GM21786 (cell line): ENCODE data around the gene MACROD2.
A peak's percentile ranks its signal among the peaks of the same experiment; 100 is the strongest.
"Not testable (repeated sequence)": the region's sequence is repeated elsewhere in the genome, so short reads cannot be mapped to it uniquely, and the experiment has no call there.

Experiments
- ATAC-seq: cut with Tn5 transposase; IDR thresholded peaks from one replicate; pipeline ENCODE4 v1.9.1; 2021; ENCODE audit not compliant: unreplicated experiment

MACROD2 gene

DNA sequence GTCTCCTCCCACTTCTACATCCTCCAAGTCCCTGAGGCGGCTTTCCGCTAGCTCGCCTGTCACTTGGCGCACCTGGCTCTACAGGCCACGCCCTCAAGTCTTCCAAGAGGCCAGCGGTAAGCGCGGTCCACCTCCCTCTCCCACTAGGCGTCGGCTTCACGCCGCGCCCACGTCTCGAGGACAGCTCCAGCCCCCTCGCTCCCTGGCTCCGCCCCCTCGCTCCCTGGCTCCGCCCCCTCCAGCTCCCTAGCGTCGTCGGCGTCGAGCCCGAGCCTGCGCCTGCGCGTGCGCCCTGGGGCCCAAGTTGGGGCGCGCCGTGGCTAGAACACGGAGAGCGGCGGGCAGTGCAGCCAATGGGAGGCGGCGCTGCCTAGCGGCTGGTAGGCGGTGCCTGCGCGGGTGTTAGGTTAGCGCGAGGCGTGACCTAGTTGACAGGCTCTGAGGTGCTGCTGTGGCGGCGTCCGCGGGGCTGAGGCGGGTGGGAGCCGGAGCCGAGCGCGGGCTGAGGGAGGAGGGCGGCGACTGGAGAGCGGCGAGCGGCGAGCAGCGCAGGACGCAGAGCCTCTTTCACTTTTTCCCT lies at the start of gene MACROD2:
Gene MACROD2 (plus strand): TSS at position 431 of the 580 bp plus-strand sequence.
- ATAC-seq = no peak

DNA sequence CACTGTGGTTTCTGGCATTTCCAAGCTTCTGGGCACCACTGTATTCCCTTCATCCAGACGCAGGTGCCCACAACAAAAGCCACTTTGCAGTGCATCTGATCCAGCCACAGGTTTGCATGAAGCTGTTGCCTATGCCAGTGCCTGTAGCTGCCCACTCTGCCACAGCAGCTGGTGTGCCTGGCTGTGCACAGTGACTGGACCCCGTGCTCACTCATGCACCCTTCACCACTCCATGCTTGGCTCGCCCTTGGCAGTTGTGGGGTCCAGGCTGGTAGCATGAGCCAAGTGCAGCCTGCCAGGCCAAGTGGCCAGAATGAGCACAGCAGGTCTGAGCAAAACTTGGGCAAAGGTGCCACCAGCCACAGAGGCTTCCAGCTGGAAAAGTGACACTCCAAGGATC lies 47.6 kb upstream of the MACROD2 start:
- ATAC-seq = no peak

DNA sequence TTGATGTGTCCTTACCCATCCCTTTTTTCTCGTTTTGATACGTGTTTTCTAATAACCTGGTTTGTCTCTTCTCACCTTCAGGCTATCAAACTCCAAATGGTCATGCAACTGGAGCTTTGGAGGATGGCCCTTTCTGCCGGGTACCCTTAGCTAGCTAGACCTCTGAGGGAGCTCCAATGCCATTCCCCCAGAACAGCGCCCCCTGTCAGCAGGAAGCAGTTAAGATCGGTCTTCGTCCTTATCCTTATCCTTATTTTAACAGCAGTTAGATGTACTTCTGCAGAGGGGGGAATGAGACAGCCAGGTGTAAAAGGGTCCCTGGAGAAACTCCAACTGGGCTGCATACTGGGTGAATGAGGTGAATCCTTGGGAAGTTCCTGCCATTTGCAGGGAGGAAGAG lies 42.1 kb upstream of the MACROD2 start:
- no peak for ATAC-seq

DNA sequence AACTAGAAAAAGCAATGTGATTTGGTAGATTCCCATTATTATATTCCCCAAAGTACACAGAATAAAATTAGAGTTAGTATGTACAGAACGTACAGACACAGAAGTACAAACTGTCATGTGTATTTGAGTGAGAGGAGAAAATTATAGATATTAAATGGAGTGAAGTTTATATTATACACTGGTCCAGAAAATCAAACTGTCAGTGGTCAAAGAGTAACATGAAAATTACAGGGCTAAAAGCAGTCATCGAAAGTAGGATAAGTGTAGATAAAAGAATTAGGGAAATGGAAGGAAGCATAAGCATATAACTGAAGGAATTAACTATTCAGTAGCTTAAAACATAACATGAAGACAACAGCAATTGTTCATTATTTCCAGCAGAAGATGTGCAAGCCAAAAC lies 35.2 kb upstream of the MACROD2 start:
- ATAC-seq = no peak

DNA sequence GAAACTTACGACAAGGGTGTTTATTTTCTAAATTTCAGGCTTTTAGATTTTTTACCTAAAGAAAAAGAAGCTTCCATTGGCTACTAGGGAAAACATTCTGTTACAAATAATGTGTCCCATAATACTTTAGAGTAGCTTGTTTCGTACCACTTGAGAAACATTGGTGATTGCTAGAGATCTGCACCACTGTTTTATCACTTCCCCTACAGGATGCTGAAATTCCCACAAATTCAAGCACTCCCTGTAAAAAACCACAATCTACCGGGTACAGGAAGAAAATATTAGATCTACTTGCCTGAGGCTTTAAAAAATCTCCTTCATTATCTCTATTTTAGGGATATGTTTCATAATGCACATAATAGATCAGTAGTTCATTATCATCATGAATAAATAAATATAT lies 34.8 kb upstream of the MACROD2 start:
- ATAC-seq = no peak

DNA sequence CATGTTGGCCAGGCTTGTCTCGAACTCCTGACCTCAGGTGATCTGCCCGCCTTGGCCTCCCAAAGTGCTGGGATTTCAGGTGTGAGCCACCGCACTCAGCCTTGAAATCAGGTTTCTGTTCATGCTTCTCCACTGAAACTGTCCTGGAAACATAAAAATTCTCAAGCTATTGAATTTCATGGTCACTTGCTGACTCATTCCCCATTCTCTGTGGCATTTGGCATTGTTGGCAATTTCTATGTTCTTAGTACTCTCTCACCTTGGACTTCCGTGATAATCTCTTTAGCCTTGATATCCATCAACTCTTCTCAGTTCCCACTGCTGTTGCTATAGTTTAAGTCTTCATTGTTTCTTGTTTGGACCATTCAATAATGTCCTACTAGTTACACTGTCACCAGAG lies 11.1 kb upstream of the MACROD2 start:
- ATAC-seq = no peak

DNA sequence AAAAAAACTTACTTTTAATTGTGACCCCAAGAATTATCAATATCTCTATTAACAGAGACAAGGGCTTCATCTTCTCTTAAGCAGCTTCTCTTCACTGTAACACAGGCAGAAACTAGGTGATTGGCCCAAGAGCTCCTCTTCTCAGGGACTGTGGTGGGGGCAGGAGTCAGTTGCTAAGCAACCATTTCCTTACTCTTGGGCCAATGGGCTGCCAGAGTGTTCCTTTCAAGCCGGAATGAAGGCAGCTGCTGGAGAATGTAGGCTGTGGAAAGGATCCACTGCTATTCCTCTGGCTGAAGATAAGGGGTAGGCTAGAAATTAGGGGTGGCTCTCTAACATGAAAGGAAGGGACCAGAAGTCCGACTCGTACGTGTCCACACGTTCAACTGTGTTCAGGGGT lies 4.9 kb upstream of the MACROD2 start, which contains the start of gene SEL1L2:
Gene SEL1L2 (minus strand): TSS at position 150 of the 400 bp plus-strand sequence. CDS start 80 bp downstream, at position 70.
- no peak for ATAC-seq

DNA sequence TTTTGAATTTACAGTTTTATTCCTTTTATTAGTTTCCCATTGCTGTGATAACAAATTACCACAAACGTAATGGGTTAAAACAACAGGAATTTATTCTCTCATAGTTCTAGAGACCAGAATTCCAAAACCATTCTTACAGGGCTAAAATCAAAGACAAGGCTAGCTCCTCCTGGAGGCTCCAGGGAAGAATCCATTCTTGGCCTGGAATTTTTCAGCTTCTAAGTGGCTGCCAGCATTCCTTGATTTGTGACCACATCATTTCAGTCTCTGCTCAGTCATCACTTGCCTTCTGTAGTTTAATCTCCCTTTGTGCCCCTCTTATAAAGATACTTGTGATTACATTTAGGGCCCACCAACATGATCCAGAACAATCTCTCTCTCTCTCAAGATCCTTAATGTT lies 4.0 kb upstream of the MACROD2 start:
- no peak for ATAC-seq

DNA sequence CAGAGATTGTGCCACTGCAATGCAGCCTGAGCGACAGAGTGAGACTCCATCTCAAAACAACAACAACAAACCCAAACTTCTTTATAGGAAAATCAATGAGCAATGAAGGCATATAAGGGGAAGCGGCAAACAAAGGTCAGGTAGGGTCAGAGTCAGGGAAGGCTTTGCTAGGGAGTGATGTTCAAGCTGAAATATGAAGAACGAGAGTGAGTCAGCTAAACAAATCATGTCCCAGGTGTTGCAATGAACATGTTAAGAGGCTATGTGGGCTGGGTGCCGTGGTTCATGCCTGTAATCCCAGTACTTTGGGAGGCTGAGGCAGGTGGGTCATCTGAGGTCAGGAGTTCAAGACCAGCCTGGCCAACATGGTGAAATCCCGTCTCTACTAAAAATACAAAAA lies 3.4 kb upstream of the MACROD2 start:
- not testable (repeated sequence) for ATAC-seq

DNA sequence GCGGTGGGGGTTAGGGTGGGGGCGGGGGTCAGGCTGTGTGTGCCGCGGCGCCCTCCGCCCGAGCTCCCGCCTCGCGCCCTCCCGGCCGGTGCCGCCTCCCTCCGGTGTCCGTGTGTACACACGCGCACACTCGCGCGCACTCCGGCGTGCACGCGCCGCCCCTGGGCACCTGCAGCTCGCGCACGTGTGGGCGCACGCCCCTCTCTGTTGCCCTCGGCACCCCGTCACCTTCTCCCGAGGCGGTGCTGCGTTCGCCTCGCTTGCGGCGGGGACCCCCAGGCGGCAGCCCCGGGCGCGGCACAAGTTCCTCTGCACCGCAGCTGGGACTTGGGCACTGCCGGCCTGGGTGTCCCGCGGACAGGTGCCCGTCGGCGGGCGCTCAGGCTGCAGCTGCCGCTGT lies 525 bp downstream of the MACROD2 start:
- no peak for ATAC-seq

DNA sequence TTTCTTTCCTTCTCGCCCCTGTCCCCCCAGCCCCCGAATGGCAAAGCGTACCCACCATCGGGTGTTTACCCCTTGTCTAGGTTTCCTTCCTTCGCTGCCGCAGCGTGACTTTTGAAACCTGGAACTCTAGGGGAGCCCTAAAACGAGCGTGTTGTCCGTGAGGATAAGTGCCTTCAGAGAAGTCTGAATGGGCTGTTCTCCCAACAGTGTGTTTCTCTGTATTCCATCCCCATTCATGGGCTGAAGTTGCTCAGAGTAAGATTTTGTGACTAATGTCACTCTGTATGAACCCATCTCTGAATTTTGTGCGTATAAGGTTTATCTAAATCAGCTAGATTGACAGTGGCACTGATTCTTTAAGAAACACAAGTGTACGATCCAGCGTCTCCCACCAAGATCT lies 949 bp downstream of the MACROD2 start:
- ATAC-seq = no peak

DNA sequence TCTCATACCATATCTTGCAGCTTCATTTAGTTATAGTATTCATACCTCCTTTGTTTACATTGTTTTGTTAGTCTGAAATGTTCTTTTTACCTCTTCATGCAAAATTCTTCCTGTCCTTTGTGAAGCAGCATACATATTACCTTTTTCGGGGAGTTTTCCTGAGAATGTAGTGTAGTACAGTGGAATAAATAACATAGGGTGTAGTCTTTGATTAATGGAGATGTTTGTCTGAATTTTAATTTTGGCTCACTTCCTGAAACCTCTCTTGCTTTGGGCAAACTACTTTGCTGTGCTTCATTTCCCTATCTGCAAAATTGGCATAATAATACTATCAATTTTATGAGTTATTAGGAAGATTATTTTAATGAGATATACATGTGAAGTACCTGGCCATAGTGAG lies 5.6 kb downstream of the MACROD2 start:
- ATAC-seq = no peak

DNA sequence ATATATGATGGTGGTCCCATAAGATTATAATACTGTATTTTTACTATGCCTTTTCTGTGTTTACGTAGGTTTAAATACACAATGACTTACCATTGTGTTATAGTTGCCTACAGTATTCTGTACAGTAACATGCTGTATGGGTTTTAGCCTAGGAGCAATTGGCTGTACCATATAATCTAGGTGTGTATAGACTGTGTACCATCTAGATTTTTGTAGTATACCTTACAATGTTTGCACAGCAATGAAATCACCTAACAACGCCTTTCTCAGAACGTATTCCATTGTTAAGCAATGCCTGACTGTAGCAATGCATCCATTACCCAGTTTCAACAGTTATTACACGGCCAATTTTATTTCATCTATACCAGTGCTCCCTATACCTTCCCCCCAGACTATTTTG lies 10.7 kb downstream of the MACROD2 start:
- ATAC-seq = no peak

DNA sequence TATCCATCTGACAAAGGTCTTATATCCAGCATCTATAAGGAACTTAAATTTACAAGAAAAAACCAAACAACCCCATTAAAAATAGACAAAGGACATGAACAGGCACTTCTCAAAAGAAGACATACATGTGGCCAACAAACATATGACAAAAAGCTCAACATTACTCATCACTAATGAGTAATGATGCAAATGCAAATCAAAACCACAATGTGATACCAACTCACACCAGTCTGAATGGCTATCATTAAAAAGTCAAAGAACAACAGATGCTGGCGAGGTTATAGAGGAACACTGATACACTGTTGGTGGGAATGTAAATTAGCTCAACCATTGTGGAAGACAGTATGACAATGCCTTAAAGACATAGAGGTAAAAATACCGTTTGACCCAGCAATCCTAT lies 13.9 kb downstream of the MACROD2 start:
- ATAC-seq = no peak

DNA sequence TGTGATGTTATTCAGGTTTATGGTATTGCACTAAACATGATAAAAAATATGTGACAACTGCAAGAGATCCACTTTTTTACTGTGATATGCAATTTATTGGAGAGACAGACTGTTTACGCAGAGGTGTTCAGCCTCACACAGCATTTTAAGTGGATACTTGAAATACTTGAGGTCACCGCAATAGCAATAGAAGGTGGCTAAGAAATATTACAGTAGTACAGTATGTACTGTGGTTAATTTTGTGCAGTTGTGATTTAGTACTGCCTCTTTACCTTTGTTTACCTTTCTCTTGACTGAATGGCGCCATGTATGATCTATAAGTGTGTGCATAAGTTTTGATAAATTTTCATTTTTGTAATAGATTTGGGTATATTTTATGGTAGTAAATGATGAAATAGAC lies 17.4 kb downstream of the MACROD2 start:
- ATAC-seq = no peak

DNA sequence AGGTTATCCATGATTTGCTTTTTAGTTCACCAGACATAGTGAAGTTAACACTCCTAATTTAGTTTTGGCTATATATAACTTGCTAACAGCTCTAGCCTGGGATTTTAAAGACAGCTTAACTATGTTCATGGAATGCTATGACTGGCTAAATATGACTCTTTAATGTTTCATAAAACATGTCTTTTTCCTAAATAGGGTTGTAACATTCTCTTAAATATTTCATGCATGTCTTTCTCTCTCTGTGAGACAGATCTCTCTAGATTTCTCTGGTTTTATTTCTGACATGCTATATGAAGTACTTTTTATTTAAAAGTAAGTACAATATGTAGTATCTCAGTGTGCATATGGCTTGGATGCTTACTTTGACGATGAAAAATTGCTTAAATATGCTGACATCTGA lies 35.7 kb downstream of the MACROD2 start:
- no peak for ATAC-seq

DNA sequence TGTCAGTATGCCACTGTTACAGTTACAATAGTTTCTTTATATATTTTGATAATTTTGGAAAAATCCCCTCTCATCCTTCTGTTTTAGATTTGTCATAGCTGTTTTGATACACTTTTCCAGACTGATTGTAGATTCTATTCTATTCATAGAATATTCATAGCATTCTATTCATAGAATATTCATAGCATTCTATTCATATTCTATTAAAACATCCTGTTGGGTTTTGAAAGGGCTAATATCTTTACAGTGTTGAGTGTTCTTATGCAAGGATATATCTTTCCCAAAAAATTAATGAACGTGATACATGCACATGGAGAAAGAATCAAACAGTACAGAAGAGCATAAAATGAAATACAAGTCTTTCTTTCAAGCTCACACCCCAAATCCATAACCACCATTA lies 38.0 kb downstream of the MACROD2 start:
- no peak for ATAC-seq

DNA sequence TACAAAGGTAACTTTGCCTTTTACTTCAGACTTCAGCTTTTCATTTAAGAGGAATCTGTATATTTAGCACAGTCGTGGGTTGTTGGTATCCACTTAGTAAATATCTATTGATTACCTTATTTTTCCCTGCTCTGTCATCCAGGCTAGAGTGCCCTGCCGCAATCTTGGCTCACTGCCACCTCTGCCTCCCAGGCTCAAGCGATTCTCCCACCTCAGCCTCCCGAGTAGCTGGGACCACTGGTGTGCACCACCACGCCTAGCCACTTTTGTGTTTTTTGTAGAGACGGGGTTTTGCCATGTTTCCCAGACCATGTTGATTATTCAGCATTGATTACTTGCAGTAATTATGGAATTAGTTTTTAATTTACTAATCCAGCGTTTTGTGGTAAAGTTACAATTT lies 41.3 kb downstream of the MACROD2 start:
- no peak for ATAC-seq

DNA sequence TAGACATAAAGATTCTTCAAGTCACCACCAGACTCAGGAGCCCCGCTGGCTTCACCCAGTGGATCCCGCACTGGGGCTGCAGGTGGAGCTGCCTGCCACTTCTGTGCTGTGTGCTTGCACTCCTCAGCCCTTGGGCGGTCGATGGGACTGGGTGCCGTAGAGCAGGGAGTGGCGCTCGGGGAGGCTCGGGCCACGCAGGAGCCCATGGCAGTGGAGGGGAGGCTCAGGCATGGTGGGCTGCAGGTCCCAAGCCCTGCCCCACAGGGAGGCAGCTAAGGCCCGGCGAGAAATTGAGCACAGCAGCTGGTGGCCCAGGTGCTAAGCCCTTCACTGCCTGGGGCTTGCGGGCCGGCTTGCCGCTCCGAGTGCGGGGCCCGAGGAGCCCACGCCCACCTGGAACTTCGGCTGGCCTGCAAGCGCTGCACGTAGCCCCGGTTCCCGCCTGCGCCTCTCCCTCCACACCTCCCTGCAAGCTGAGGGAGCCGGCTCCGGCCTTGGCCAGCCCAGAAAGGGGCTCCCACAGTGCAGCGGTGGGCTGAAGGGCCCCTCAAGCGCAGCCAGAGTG lies 49.5 kb downstream of the MACROD2 start:
- ATAC-seq = not testable (repeated sequence)

DNA sequence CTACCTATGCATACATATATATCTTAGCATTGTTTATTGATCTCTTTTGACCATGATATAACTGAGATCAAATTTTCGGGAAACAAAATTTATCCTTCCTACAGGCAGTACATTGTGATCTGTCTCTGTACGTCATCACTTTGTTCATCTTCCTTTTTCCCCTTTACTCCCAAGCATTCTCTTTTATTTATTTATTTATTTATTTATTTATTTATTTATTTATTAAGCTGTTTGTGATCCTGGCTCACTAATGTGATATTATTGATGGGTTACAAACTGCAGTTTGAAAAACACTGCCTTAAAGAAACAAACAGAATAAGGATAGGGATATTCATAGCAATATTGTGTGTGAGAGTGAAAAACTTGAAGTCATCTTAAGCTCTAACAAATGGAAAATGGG lies 51.2 kb downstream of the MACROD2 start:
- ATAC-seq = no peak

DNA sequence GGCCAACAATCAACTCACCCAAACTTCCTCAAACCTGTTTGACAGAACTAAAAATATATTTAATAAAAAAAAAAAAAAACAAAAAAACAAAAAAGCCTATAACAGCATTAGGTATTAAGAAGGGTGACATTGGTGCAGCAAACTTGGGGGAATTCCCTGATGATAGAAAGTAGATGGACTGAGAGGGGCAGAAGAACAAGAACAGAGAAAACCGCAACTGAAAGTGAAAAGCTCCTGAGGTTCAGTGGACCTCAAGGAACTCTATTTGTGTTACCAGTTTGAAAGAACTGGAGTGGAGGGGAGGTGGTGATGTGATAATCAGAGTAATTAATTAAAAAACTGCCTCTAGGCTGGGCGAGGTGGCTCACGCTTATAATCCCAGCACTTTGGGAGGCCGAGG lies 53.8 kb downstream of the MACROD2 start:
- ATAC-seq = peak; percentile 80

DNA sequence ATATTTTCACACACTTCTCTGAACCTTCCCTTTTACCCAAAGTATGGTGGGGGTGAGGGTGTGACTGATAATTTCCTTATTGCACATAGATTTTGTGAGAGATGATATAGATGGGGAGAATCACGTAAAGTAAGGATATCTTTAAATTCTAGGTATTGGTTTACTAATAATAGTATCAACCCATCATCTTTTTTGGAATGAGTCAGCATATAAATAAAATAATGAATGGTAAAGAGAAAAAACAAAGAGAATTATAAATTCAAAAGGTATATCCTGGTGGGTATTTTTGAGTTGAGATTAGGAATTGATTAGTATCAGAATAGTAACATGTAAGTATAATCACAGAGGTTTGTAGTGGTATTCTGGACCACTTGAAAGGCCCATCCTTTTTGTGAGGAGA lies 56.1 kb downstream of the MACROD2 start:
- ATAC-seq = no peak

DNA sequence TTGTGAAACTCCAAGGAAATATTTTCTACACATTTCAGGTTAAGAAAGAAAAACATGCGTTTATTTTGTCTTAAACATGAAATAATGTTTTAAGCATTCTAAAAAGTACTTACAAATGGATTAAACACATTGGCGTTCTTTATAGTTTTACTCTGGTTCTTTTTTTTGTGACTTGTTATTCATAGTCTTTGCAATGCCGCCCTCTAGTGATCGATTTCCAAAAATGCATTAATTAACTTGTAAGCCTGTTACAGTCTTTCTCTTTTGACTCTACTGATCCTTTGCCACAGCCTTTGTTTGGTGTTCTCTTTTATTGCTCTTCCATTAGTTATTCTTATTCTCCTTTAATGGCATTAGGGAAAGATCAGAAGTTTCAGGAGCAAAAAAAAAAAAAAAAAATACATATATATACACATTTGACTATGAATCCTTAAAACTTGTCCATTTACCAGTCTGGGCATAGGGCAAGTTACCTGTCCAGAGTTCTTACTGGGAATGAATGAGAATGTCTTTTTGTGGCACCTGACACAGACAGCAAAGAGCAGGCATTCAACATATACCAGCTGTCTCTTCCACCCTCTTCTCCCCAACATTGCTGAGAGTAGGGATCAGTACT lies 59.9 kb downstream of the MACROD2 start:
- ATAC-seq = no peak
